K562 (cell line): ENCODE data around the gene MYO6. TPM values are rescaled to one million over a fixed set of nuclear protein-coding genes. Genes with fewer than 3 reads are reported as not detected.

Experiments
- CTCFL ChIP-seq: IDR thresholded peaks from 2 replicates; pipeline ENCODE4 v1.6.1; 2011; ENCODE audit warnings: borderline replicate concordance, low read depth, mild to moderate bottlenecking, moderate library complexity, low read length; ENCODE audit not compliant: insufficient read depth, poor library complexity, severe bottlenecking
- DPF2 ChIP-seq: fragments of 450-650 bp; IDR thresholded peaks from 2 replicates; pipeline ENCODE4 v1.6.1; 2016
- KDM2B ChIP-seq: fragments of 250-450 bp; sonication (Bioruptor Pico); IDR thresholded peaks from 2 replicates; pipeline ENCODE4 v1.8.0; 2021; ENCODE audit warnings: mild to moderate bottlenecking, moderate library complexity
- MEF2A ChIP-seq: IDR thresholded peaks from 2 replicates; pipeline ENCODE4 v1.6.1; 2011; ENCODE audit warnings: low read depth, mild to moderate bottlenecking, low read length, moderate library complexity; ENCODE audit not compliant: control insufficient read depth
- PHF8 ChIP-seq: fragments of 200-600 bp; sonication (generic); IDR thresholded peaks from 2 replicates; pipeline ENCODE4 v1.6.1; 2012; ENCODE audit warnings: mixed run types, mild to moderate bottlenecking, inconsistent platforms, low read length, moderate library complexity, borderline replicate concordance
- PTTG1 ChIP-seq: fragments of 450-650 bp; IDR thresholded peaks from 2 replicates; pipeline ENCODE4 v1.6.1; 2016; ENCODE audit warnings: low read depth, mild to moderate bottlenecking, missing genetic modification characterization, missing compliant biosample characterization
- UBTF ChIP-seq, 2 experiments: IDR thresholded peaks; 2 replicates each; pipeline ENCODE4 v1.6.1; 2012; ENCODE audit warnings: improper control_type of control experiment in 2 of 2, low read depth in 2 of 2, low read length in 2 of 2, borderline replicate concordance in 1 of 2
- ZNF589 ChIP-seq: fragments of 200-800 bp; sonication (Bioruptor generic); IDR thresholded peaks from 2 replicates; pipeline ENCODE4 v1.6.1; 2016; ENCODE audit warnings: low read depth, missing genetic modification characterization, missing compliant biosample characterization
- ZNF699 ChIP-seq: fragments of 250-450 bp; sonication (Bioruptor Pico); IDR thresholded peaks from 2 replicates; pipeline ENCODE4 v1.8.0; 2021; ENCODE audit warnings: mild to moderate bottlenecking, moderate library complexity; ENCODE audit not compliant: insufficient replicate concordance
- ZNF785 ChIP-seq: fragments of 250-450 bp; sonication (Bioruptor Pico); IDR thresholded peaks from 2 replicates; pipeline ENCODE4 v1.4.0; 2020; ENCODE audit warnings: mild to moderate bottlenecking
- polyA plus RNA-seq, 8 experiments: library from polyadenylated mRNA; depleted of rRNA in 4 of 8; stranded (reverse) in 5 of 8; unstranded in 3 of 8; fragments of >200 nt; fragmentation: Nextera tagmentation in 2 of 8; fragmentation: Illumina TruSeq in 1 of 8; extraction: Ambion mirVana in 2 of 8; extraction: Trizol in 1 of 8; gene quantifications; 2 replicates each; pipeline versions ENCODE4 v1.2.1 to v1.2.3, GENCODE V29; 2011 to 2014; ENCODE audit warnings: inconsistent platforms in 1 of 8, missing spikeins in 1 of 8
- total RNA-seq, 7 experiments: library from RNA; depleted of rRNA in 6 of 7; stranded (reverse); fragments of >200 nt in 6 of 7; fragmentation: Illumina TruSeq in 2 of 7; extraction: Trizol in 2 of 7; gene quantifications; 2 replicates each; pipeline versions ENCODE4 v1.2.1 to v1.2.3, GENCODE V29; 2011 to 2021; ENCODE audit warnings: low replicate concordance in 1 of 7
- TF ChIP-seq, protein P1 (sequence below), 2 experiments: fragments of 450-650 bp in 1 of 2; IDR thresholded peaks; 2 replicates each; pipeline ENCODE4 v1.6.1; 2011 to 2017; ENCODE audit warnings: low read depth in 2 of 2, antibody characterized with exemption in 1 of 2, borderline replicate concordance in 1 of 2, low read length in 1 of 2, mild to moderate bottlenecking in 1 of 2, mixed read lengths in 1 of 2; ENCODE audit not compliant: control insufficient read depth in 1 of 2
- TF ChIP-seq, protein P2 (sequence below): sonication (generic); formaldehyde crosslinking; IDR thresholded peaks from 2 replicates; pipeline ENCODE4 v1.8.0; 2022; ENCODE audit warnings: missing genetic modification reagents, mild to moderate bottlenecking, borderline replicate concordance
- TF ChIP-seq, protein P3 (sequence below): fragments of 450-650 bp; IDR thresholded peaks from one replicate; pipeline ENCODE4 v1.6.1; 2018; ENCODE audit warnings: mild to moderate bottlenecking, moderate library complexity; ENCODE audit not compliant: partially characterized antibody
- TF ChIP-seq, protein P4 (sequence below): IDR thresholded peaks from 2 replicates; pipeline ENCODE4 v1.6.1; 2012; ENCODE audit warnings: low read depth, low read length, improper control_type of control experiment, borderline replicate concordance

MYO6 gene
- total and polyA plus RNA-seq, 9 of the 15 experiments (the other 6 are each of a cell fraction or from before 2014, with no cell fraction given) = 1.3 to 5.5 (median 2.7) TPM

DNA sequence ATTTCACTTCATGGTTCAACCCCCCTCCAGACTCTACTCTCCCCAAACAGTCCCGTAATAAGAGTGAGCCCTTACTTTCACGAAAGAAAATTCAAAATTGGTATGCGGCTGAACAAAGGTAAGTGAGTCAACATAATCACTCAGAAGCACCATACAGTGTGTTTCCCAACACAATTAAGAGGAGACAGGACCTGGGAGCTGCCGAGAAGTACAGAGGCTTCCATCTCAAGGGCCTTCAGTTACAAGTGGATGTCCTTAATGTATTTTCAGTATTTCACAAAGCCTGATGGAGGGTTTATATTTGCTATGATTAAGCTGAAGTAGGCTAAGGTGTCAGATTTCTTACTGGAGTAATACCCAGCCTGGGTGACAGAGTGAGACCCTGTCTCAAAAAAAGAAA is 51.1 kb downstream of the MYO6 start (continued):
- TF ChIP-seq, protein P1, sequence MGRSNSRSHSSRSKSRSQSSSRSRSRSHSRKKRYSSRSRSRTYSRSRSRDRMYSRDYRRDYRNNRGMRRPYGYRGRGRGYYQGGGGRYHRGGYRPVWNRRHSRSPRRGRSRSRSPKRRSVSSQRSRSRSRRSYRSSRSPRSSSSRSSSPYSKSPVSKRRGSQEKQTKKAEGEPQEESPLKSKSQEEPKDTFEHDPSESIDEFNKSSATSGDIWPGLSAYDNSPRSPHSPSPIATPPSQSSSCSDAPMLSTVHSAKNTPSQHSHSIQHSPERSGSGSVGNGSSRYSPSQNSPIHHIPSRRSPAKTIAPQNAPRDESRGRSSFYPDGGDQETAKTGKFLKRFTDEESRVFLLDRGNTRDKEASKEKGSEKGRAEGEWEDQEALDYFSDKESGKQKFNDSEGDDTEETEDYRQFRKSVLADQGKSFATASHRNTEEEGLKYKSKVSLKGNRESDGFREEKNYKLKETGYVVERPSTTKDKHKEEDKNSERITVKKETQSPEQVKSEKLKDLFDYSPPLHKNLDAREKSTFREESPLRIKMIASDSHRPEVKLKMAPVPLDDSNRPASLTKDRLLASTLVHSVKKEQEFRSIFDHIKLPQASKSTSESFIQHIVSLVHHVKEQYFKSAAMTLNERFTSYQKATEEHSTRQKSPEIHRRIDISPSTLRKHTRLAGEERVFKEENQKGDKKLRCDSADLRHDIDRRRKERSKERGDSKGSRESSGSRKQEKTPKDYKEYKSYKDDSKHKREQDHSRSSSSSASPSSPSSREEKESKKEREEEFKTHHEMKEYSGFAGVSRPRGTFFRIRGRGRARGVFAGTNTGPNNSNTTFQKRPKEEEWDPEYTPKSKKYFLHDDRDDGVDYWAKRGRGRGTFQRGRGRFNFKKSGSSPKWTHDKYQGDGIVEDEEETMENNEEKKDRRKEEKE (IDR thresholded peaks at IDR 0.05; ENCODE audit: borderline replicate concordance in 1 of 2, control insufficient read depth in 1 of 2, low read depth in 2 of 2, low read length in 1 of 2) = no peak
- TF ChIP-seq, protein P2, sequence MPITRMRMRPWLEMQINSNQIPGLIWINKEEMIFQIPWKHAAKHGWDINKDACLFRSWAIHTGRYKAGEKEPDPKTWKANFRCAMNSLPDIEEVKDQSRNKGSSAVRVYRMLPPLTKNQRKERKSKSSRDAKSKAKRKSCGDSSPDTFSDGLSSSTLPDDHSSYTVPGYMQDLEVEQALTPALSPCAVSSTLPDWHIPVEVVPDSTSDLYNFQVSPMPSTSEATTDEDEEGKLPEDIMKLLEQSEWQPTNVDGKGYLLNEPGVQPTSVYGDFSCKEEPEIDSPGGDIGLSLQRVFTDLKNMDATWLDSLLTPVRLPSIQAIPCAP (CRISPR knock-in tag) = no peak
- TF ChIP-seq ZNF699 (CRISPR knock-in tag) (no peak), PHF8 (no peak), KDM2B (CRISPR knock-in tag) (no peak), MEF2A (no peak), DPF2 (no peak), ZNF785 (CRISPR knock-in tag) (no peak), UBTF (IDR thresholded peaks at IDR 0.05; ENCODE audit: borderline replicate concordance in 1 of 2, low read depth in 2 of 2, low read length in 2 of 2) (no peak), CTCFL (no peak), ZNF589 (CRISPR knock-in tag) (no peak), PTTG1 (tag) (no peak)
- TF ChIP-seq, protein P3, sequence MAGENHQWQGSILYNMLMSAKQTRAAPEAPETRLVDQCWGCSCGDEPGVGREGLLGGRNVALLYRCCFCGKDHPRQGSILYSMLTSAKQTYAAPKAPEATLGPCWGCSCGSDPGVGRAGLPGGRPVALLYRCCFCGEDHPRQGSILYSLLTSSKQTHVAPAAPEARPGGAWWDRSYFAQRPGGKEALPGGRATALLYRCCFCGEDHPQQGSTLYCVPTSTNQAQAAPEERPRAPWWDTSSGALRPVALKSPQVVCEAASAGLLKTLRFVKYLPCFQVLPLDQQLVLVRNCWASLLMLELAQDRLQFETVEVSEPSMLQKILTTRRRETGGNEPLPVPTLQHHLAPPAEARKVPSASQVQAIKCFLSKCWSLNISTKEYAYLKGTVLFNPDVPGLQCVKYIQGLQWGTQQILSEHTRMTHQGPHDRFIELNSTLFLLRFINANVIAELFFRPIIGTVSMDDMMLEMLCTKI = no peak
- TF ChIP-seq, protein P4, sequence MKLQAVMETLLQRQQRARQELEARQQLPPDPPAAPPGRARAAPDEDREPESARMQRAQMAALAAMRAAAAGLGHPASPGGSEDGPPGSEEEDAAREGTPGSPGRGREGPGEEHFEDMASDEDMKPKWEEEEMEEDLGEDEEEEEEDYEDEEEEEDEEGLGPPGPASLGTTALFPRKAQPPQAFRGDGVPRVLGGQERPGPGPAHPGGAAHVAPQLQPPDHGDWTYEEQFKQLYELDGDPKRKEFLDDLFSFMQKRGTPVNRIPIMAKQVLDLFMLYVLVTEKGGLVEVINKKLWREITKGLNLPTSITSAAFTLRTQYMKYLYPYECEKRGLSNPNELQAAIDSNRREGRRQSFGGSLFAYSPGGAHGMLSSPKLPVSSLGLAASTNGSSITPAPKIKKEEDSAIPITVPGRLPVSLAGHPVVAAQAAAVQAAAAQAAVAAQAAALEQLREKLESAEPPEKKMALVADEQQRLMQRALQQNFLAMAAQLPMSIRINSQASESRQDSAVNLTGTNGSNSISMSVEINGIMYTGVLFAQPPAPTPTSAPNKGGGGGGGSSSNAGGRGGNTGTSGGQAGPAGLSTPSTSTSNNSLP = no peak
